ENCODE measurements around the gene COL4A6. TPM values are rescaled to one million over a fixed set of nuclear protein-coding genes. Genes with fewer than 3 reads are reported as not detected.

The COL4A6 gene
- total and polyA plus RNA-seq, 2 donors (not counting 3 experiments of a cell fraction or from before 2014, with no cell fraction given): 0.49 to 0.62 TPM

DNA sequence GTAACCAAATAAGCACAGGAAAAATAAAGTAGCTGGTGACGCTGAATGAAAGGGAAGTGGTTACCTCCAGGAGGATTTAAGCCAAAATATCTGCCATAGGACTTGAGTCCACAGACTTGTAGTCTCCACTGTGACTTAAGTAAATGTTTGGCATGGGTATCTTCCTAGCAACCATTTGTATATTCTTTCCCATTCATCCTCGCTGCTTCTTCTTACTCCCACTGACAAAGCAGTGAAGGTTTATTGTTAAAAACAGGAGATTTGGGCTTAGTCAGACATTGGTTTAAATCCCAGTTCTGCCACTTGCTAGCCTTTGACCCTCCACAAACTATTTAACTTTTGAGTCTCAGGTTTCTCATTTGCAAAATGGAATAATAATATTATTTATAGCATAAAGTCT lies 22.3 kb downstream of the COL4A6 start:
- ChIA-PET CTCF (no interaction called here), POLR2A (no interaction called here)
- Histone ChIP-seq H3K9ac (replicated peaks; ENCODE audit: extremely low read depth, insufficient read depth, low read length) (no peak overlapping the region), H3K79me2 (ENCODE audit: control insufficient read depth, insufficient read depth, low read length) (no peaks in the 10 kb centered on the region), H3K36me3 (ENCODE audit: control insufficient read depth in 2 of 2, extremely low read depth in 1 of 2, insufficient read depth in 2 of 2, low read length in 2 of 2) (no peaks in the 10 kb centered on the region), H3K27ac (ENCODE audit: insufficient read depth, low read depth, low read length) (no peak overlapping the region), H3K9me3 (replicated peaks; ENCODE audit: control insufficient read depth, insufficient read depth, low read length) (no peaks in the 10 kb centered on the region), H3K27me3 (ENCODE audit: control insufficient read depth in 2 of 2, insufficient read depth in 2 of 2, low read length in 2 of 2) (no peaks in the 10 kb centered on the region), H2AFZ (ENCODE audit: low read depth, low read length) (no peak overlapping the region), H3K9me1 (replicated peaks; ENCODE audit: control insufficient read depth, extremely low read depth, insufficient read depth, low read length) (no peaks in the 10 kb centered on the region), H3K4me1 (ENCODE audit: control insufficient read depth, extremely low read depth, insufficient read depth, low read length) (peaks cover 5% of the 10 kb centered on the region), H3K4me2 (ENCODE audit: insufficient read depth, low read length) (no peak overlapping the region), H3K4me3 (replicated peaks in 1 of 3; ENCODE audit: insufficient read depth in 1 of 3, low read depth in 1 of 3, low read length in 3 of 3) (no peak overlapping the region), H4K20me1 (replicated peaks; ENCODE audit: control insufficient read depth, extremely low read depth, insufficient read depth, low read length) (no peaks in the 10 kb centered on the region)
- dilution Hi-C loops (cut with MboI; ENCODE audit: extremely low pct_ligation_motif_present, low sequenced_read_pairs) (no loop called here), intact Hi-C loops (cut with micrococcal nuclease) (no loop called here)
- BruUV-seq (replicated peaks): no TSS peak
- DNase-seq (ENCODE audit: low read depth, low spot score): peak; percentile 1
- no peak for TF ChIP-seq GATA2 (IDR thresholded peaks at IDR 0.05; ENCODE audit: insufficient read depth, insufficient read length, low read depth, low read length)
- TF ChIP-seq, protein P1, sequence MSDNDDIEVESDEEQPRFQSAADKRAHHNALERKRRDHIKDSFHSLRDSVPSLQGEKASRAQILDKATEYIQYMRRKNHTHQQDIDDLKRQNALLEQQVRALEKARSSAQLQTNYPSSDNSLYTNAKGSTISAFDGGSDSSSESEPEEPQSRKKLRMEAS (IDR thresholded peaks at IDR 0.05; ENCODE audit: insufficient read depth, insufficient read length): no peak
- no peak for TF ChIP-seq EZH2 (IDR thresholded peaks at IDR 0.05; ENCODE audit: borderline replicate concordance, low read depth, low read length, severe bottlenecking)
- no peak for TF ChIP-seq JUN (IDR thresholded peaks at IDR 0.05; ENCODE audit: borderline replicate concordance, insufficient read depth, insufficient read length, low read depth)
- no peak for FAIRE-seq

DNA sequence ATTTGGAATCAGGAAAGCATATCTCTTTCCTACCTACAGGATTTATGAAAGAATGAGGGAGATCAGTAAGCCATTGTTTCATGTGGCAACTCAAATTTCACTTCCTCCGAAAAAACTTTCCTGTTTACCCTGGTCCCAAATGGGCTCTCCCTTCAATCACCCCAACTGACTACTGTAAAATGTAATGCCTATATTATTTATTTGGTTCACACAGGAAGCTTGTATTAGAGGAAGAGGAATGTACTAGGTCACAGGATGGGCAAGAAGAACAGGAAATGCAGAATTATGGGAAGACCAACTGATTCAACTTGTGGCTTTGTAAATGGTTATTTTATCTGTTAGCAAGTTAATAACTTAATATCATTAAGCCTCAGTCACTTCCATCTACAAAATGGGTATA lies 23.1 kb downstream of the COL4A6 start:
- no TSS peak for BruUV-seq (replicated peaks)
- Histone ChIP-seq H3K9me3 (replicated peaks; ENCODE audit: control insufficient read depth, insufficient read depth, low read length) (no peaks in the 10 kb centered on the region), H3K9ac (replicated peaks; ENCODE audit: extremely low read depth, insufficient read depth, low read length) (no peak overlapping the region), H3K36me3 (ENCODE audit: control insufficient read depth in 2 of 2, extremely low read depth in 1 of 2, insufficient read depth in 2 of 2, low read length in 2 of 2) (no peaks in the 10 kb centered on the region), H4K20me1 (replicated peaks; ENCODE audit: control insufficient read depth, extremely low read depth, insufficient read depth, low read length) (no peaks in the 10 kb centered on the region), H2AFZ (ENCODE audit: low read depth, low read length) (no peak overlapping the region), H3K9me1 (replicated peaks; ENCODE audit: control insufficient read depth, extremely low read depth, insufficient read depth, low read length) (no peaks in the 10 kb centered on the region), H3K4me3 (replicated peaks in 1 of 3; ENCODE audit: insufficient read depth in 1 of 3, low read depth in 1 of 3, low read length in 3 of 3) (no peak overlapping the region), H3K79me2 (ENCODE audit: control insufficient read depth, insufficient read depth, low read length) (no peaks in the 10 kb centered on the region), H3K4me1 (ENCODE audit: control insufficient read depth, extremely low read depth, insufficient read depth, low read length) (peaks cover 5% of the 10 kb centered on the region), H3K4me2 (ENCODE audit: insufficient read depth, low read length) (no peak overlapping the region), H3K27ac (ENCODE audit: insufficient read depth, low read depth, low read length) (no peak overlapping the region), H3K27me3 (ENCODE audit: control insufficient read depth in 2 of 2, insufficient read depth in 2 of 2, low read length in 2 of 2) (no peaks in the 10 kb centered on the region)
- FAIRE-seq (no peak), DNase-seq (ENCODE audit: low read depth, low spot score) (peak; percentile 7)
- intact Hi-C loops (cut with micrococcal nuclease) (no loop called here), dilution Hi-C loops (cut with MboI; ENCODE audit: extremely low pct_ligation_motif_present, low sequenced_read_pairs) (no loop called here)
- POLR2A ChIA-PET: no interaction called here
- TF ChIP-seq, protein P2, sequence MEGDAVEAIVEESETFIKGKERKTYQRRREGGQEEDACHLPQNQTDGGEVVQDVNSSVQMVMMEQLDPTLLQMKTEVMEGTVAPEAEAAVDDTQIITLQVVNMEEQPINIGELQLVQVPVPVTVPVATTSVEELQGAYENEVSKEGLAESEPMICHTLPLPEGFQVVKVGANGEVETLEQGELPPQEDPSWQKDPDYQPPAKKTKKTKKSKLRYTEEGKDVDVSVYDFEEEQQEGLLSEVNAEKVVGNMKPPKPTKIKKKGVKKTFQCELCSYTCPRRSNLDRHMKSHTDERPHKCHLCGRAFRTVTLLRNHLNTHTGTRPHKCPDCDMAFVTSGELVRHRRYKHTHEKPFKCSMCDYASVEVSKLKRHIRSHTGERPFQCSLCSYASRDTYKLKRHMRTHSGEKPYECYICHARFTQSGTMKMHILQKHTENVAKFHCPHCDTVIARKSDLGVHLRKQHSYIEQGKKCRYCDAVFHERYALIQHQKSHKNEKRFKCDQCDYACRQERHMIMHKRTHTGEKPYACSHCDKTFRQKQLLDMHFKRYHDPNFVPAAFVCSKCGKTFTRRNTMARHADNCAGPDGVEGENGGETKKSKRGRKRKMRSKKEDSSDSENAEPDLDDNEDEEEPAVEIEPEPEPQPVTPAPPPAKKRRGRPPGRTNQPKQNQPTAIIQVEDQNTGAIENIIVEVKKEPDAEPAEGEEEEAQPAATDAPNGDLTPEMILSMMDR (IDR thresholded peaks at IDR 0.05; ENCODE audit: extremely low read depth in 1 of 2, insufficient read depth in 1 of 2, low read depth in 1 of 2, low read length in 2 of 2): no peak
- TF ChIP-seq FOS (IDR thresholded peaks at IDR 0.05; ENCODE audit: borderline replicate concordance, insufficient read depth, low read length) (no peak), GATA2 (IDR thresholded peaks at IDR 0.05; ENCODE audit: insufficient read depth, insufficient read length, low read depth, low read length) (no peak)
- CTCF ChIA-PET: no interaction called here

Measured in endothelial cell of umbilical vein (primary cell).